ENCODE data around the gene SSH3. TPM values are rescaled to one million over a fixed set of nuclear protein-coding genes. Genes with fewer than 3 reads are reported as not detected.
A peak's percentile ranks its signal among the peaks of the same experiment; 100 is the strongest.
"Not testable (repeated sequence)": the region's sequence is repeated elsewhere in the genome, so short reads cannot be mapped to it uniquely, and the experiment has no call there.

Gene SSH3
- 13.4 and 17.5 TPM in 2 replicates for total RNA-seq (2014; rRNA removed; shearing (Covaris generic))

- H3K27me3 ChIP-seq (replicated peaks), result no peaks in the 10 kb centered on the region
- peaks cover 22% of the 10 kb centered on the region for H3K4me1 ChIP-seq (replicated peaks)
- peak in 1 of 2 experiments; percentile 87 for DNase-seq (ENCODE audit: low read depth in 1 of 2, low spot score in 2 of 2)
- peak within 1 kb of the TSS; percentile 22 for H3K27ac ChIP-seq
- peaks cover 72% of the 10 kb centered on the region for H3K36me3 ChIP-seq
- H3K4me3 ChIP-seq, result peak within 1 kb of the TSS; percentile 89
- no peaks in the 10 kb centered on the region for H3K9me3 ChIP-seq (replicated peaks)
Observed at GRCh38 chr11:67303132-67303834, at the start of gene SSH3. SSH3 (plus strand) TSS chr11:67303530; CDS start chr11:67303626, 96 bp downstream.

GRCh38 chr11:67253872-67254624 lies 49.3 kb upstream of the SSH3 start:
- Histone ChIP-seq H3K27ac (no peak overlapping the region), H3K36me3 (peaks cover 81% of the 10 kb centered on the region), H3K9me3 (replicated peaks) (peaks cover 3% of the 10 kb centered on the region; the same call in 1 of the 2 replicates), H3K4me1 (replicated peaks) (no peaks in the 10 kb centered on the region), H3K4me3 (no peak overlapping the region), H3K27me3 (replicated peaks) (no peaks in the 10 kb centered on the region)
- peak in 1 of 2 experiments; percentile 42 for DNase-seq (ENCODE audit: low read depth in 1 of 2, low spot score in 2 of 2)

GRCh38 chr11:67254798-67255197 lies 48.5 kb upstream of the SSH3 start:
- no peaks in the 10 kb centered on the region for H3K27me3 ChIP-seq (replicated peaks)
- H3K9me3 ChIP-seq (replicated peaks), result peaks cover 3% of the 10 kb centered on the region; the same call in 1 of the 2 replicates
- H3K36me3 ChIP-seq, result peaks cover 73% of the 10 kb centered on the region
- H3K4me1 ChIP-seq (replicated peaks), result no peaks in the 10 kb centered on the region
- H3K4me3 ChIP-seq, result no peak overlapping the region
- DNase-seq (ENCODE audit: low read depth in 1 of 2, low spot score in 2 of 2), result peak in 1 of 2 experiments; percentile 43
- no peak overlapping the region for H3K27ac ChIP-seq

- Histone ChIP-seq H3K36me3 (peaks cover 68% of the 10 kb centered on the region), H3K4me1 (replicated peaks) (no peaks in the 10 kb centered on the region)
- DNase-seq (ENCODE audit: low read depth in 1 of 2, low spot score in 2 of 2), result peak in 1 of 2 experiments; percentile 48
Observed at GRCh38 chr11:67255353-67255752, 48.0 kb upstream of the SSH3 start.

GRCh38 chr11:67255864-67256263 lies 47.5 kb upstream of the SSH3 start:
- H3K27me3 ChIP-seq (replicated peaks), result no peaks in the 10 kb centered on the region
- H3K36me3 ChIP-seq, result peaks cover 63% of the 10 kb centered on the region
- peak in 1 of 2 experiments; percentile 47 for DNase-seq (ENCODE audit: low read depth in 1 of 2, low spot score in 2 of 2)
- peaks cover 3% of the 10 kb centered on the region; the same call in 1 of the 2 replicates for H3K9me3 ChIP-seq (replicated peaks)
- peaks cover under 1% of the 10 kb centered on the region for H3K4me1 ChIP-seq (replicated peaks)
- no peak overlapping the region for H3K4me3 ChIP-seq
- H3K27ac ChIP-seq, result no peak overlapping the region

More at GRCh38 chr11:67255353-67255752, 48.0 kb upstream of the SSH3 start:
- Histone ChIP-seq H3K27ac (no peak overlapping the region), H3K4me3 (no peak overlapping the region), H3K9me3 (replicated peaks) (peaks cover 3% of the 10 kb centered on the region; the same call in 1 of the 2 replicates), H3K27me3 (replicated peaks) (no peaks in the 10 kb centered on the region)

GRCh38 chr11:67256477-67257135 lies 46.7 kb upstream of the SSH3 start:
- peaks cover 3% of the 10 kb centered on the region; the same call in 1 of the 2 replicates for H3K9me3 ChIP-seq (replicated peaks)
- H3K36me3 ChIP-seq, result peaks cover 55% of the 10 kb centered on the region
- peaks cover 6% of the 10 kb centered on the region for H3K4me1 ChIP-seq (replicated peaks)
- H3K27ac ChIP-seq, result no peak overlapping the region
- no peaks in the 10 kb centered on the region for H3K27me3 ChIP-seq (replicated peaks)
- no peak overlapping the region for H3K4me3 ChIP-seq
- peak in 1 of 2 experiments; percentile 47 for DNase-seq (ENCODE audit: low read depth in 1 of 2, low spot score in 2 of 2)

GRCh38 chr11:67260406-67260805 lies 42.9 kb upstream of the SSH3 start:
- H3K9me3 ChIP-seq (replicated peaks), result no peaks in the 10 kb centered on the region
- no peak overlapping the region for H3K27ac ChIP-seq
- peak in 1 of 2 experiments; percentile 42 for DNase-seq (ENCODE audit: low read depth in 1 of 2, low spot score in 2 of 2)
- peaks cover 18% of the 10 kb centered on the region for H3K4me1 ChIP-seq (replicated peaks)
- no peak overlapping the region for H3K4me3 ChIP-seq
- peaks cover 17% of the 10 kb centered on the region for H3K36me3 ChIP-seq
- no peaks in the 10 kb centered on the region for H3K27me3 ChIP-seq (replicated peaks)

GRCh38 chr11:67260885-67261639 lies 42.3 kb upstream of the SSH3 start:
- peaks cover 11% of the 10 kb centered on the region for H3K36me3 ChIP-seq
- not testable (repeated sequence) for H3K9me3 ChIP-seq (replicated peaks); H3K27me3 ChIP-seq (replicated peaks); H3K27ac ChIP-seq
- peak overlapping the region; percentile 29 for H3K4me3 ChIP-seq
- peak; percentile 70 to 88 for DNase-seq (ENCODE audit: low read depth in 1 of 2, low spot score in 2 of 2)
- H3K4me1 ChIP-seq (replicated peaks), result peaks cover 23% of the 10 kb centered on the region

GRCh38 chr11:67261640-67261945 lies 41.7 kb upstream of the SSH3 start:
- H3K36me3 ChIP-seq, result peaks cover 9% of the 10 kb centered on the region
- no peak overlapping the region; the same call in 1 of the 2 replicates for H3K4me3 ChIP-seq
- H3K4me1 ChIP-seq (replicated peaks), result peaks cover 24% of the 10 kb centered on the region
- no peaks in the 10 kb centered on the region for H3K27me3 ChIP-seq (replicated peaks)
- no peak overlapping the region for H3K27ac ChIP-seq
- no peak for DNase-seq (ENCODE audit: low read depth in 1 of 2, low spot score in 2 of 2)
- no peaks in the 10 kb centered on the region for H3K9me3 ChIP-seq (replicated peaks)

- DNase-seq (ENCODE audit: low read depth in 1 of 2, low spot score in 2 of 2), result no peak
- Histone ChIP-seq H3K27ac (no peak overlapping the region), H3K4me1 (replicated peaks) (peaks cover 26% of the 10 kb centered on the region), H3K27me3 (replicated peaks) (no peaks in the 10 kb centered on the region), H3K36me3 (peaks cover 9% of the 10 kb centered on the region), H3K4me3 (no peak overlapping the region), H3K9me3 (replicated peaks) (no peaks in the 10 kb centered on the region)
Observed at GRCh38 chr11:67261946-67262681, 41.2 kb upstream of the SSH3 start.

GRCh38 chr11:67262731-67263675 lies 40.3 kb upstream of the SSH3 start:
- H3K27me3 ChIP-seq (replicated peaks), result no peaks in the 10 kb centered on the region
- no peak overlapping the region for H3K4me3 ChIP-seq
- H3K4me1 ChIP-seq (replicated peaks), result peaks cover 35% of the 10 kb centered on the region
- no peak overlapping the region for H3K27ac ChIP-seq
- H3K9me3 ChIP-seq (replicated peaks), result no peaks in the 10 kb centered on the region
- peak; percentile 85 to 95 for DNase-seq (ENCODE audit: low read depth in 1 of 2, low spot score in 2 of 2)
- peaks cover 15% of the 10 kb centered on the region for H3K36me3 ChIP-seq

- DNase-seq (ENCODE audit: low read depth in 1 of 2, low spot score in 2 of 2), result no peak
- H3K9me3 ChIP-seq (replicated peaks), result no peaks in the 10 kb centered on the region
- no peak overlapping the region for H3K27ac ChIP-seq
- no peak overlapping the region for H3K4me3 ChIP-seq
- peaks cover 28% of the 10 kb centered on the region for H3K36me3 ChIP-seq
- H3K4me1 ChIP-seq (replicated peaks), result peaks cover 36% of the 10 kb centered on the region
- no peaks in the 10 kb centered on the region for H3K27me3 ChIP-seq (replicated peaks)
Observed at GRCh38 chr11:67264260-67264659, 39.1 kb upstream of the SSH3 start.

Data from SJSA1 (cell line).